Astrocyte of the spinal cord (primary cell): ENCODE data around the gene SEZ6.

Experiments used
- DNase-seq: peaks from one replicate; pipeline ENCODE4 v3.0.0; 2011; ENCODE audit warnings: low read depth, low spot score
- H3K4me3 ChIP-seq: 2 replicates; pipeline ENCODE4 v1.5.1; 2011; ENCODE audit warnings: low read depth, mild to moderate bottlenecking, low read length, moderate library complexity
- in situ Hi-C: cut with HindIII; loops from 2 replicates; pipeline ENCODE4 v1.10.0; 2017; ENCODE audit warnings: low sequenced_read_pairs
- TF ChIP-seq, protein P1 (sequence below): IDR thresholded peaks from 2 replicates; pipeline ENCODE4 v1.5.1; 2012; ENCODE audit warnings: low read depth, mild to moderate bottlenecking, low read length, inconsistent platforms

Gene SEZ6

DNA sequence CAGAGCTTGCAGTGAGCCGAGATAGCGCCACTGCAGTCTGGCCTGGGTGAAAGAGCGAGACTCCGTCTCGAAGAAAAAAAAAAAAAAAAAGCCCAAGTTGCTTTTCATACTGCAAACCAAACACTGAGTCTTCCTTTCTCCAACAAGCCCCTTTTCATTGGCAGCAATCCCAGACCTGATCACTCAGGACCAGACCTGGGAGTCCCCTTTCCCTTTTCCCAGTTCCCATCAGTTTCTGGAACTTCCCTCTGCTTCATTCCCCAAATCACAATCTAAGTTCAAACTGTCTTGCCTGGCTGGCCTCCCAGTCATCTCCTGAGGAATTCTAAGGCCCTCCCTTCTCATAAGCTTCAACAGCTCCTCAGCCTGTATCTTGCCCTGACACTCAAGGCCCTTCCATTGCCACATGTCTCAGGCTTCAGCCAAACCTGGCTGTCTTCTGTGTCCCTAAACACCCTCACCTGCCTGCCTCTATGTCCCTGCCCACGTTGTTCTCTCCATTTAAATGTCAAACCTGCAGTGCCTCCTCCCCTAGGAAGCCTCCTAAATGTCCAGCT, 42.7 kb downstream of the SEZ6 start:
- TF ChIP-seq, protein P1, sequence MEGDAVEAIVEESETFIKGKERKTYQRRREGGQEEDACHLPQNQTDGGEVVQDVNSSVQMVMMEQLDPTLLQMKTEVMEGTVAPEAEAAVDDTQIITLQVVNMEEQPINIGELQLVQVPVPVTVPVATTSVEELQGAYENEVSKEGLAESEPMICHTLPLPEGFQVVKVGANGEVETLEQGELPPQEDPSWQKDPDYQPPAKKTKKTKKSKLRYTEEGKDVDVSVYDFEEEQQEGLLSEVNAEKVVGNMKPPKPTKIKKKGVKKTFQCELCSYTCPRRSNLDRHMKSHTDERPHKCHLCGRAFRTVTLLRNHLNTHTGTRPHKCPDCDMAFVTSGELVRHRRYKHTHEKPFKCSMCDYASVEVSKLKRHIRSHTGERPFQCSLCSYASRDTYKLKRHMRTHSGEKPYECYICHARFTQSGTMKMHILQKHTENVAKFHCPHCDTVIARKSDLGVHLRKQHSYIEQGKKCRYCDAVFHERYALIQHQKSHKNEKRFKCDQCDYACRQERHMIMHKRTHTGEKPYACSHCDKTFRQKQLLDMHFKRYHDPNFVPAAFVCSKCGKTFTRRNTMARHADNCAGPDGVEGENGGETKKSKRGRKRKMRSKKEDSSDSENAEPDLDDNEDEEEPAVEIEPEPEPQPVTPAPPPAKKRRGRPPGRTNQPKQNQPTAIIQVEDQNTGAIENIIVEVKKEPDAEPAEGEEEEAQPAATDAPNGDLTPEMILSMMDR, result no peak
- in situ Hi-C loops, result no loop called here
- no peak for DNase-seq
- no peak overlapping the region for H3K4me3 ChIP-seq

DNA sequence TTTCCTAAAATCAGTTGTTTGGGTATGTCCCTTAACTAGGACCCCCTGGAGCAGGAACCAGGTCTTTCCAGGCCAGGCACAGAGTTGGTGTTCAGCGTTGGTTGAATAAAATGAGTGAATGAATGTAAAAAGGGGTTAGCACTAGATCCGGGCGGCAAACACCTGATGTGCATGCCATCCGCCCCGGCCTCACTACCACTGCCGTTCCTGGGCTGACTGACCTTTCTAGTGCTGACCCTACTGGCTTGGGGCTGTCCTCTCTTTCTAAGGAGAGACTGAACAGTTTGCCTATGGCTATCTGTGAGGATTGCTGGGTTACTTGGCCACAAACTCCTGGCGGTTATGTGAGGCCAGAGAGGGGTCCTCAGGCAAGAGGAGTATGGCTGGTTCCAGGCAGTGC, 44.4 kb downstream of the SEZ6 start:
- TF ChIP-seq, protein P1, result no peak
- DNase-seq, result no peak
- in situ Hi-C loops, result no loop called here
- H3K4me3 ChIP-seq, result no peak overlapping the region

DNA sequence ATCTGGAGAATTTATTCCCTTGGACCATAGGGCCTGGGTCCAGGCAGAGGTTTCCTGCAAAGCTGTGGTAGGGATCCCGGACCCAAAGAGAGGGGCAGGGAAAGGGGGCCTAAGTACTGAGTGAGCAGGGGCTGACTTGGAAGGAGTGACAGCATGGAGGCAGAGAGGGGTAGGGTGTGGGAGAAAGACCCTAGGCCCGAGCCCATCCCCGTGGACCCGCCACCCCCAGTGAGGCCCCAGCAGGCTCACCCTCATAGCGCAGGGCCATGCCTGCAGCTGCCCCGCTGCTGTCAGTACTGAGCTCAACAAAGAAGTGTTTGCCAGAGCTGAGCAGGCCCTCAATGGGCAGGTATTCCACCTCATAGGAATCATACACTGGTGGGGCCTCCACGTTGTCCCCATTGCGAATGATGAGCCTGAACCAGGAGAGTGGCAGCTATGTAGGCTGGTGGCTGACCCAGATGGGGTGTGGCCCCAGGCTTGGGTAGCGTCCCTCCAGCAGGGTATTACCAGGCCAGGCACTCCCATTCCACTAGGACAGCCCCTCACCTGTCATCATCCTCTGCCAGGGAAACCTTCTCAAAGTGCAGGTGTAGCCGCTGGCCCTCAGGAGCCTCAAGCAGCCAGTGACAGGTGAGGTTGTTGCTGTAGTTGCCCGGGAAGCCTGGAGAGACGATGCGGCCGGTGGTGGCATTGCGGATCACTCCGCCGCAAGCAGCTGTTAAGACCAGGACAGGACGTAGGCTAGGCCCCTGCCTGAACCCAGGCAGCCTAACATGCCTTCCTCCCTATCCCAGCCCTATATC, 45.4 kb downstream of the SEZ6 start:
- DNase-seq, result no peak
- no peak overlapping the region for H3K4me3 ChIP-seq
- TF ChIP-seq, protein P1, result no peak
- in situ Hi-C loops, result no loop called here

DNA sequence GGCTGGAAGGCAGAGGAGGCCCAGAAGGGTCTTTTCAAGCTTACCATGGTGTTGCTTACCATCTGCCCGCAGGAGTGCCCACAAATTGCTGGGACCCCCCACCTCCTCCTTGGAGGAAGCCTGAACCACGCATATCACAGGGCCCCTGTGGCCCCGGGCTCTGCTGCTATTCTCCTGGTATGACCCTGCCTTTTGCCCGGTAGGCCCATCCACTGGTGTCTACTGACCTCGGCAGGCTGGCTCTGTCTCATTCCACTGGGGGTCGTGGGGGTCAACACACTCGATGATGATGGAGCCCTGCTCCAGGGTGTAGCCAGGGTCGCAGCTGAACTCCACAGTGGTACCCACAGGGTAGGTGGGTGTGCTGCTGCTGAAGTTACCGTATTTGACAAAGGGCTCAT, 46.4 kb downstream of the SEZ6 start:
- H3K4me3 ChIP-seq, result no peak overlapping the region
- DNase-seq, result no peak
- in situ Hi-C loops, result no loop called here
- TF ChIP-seq, protein P1, result no peak

DNA sequence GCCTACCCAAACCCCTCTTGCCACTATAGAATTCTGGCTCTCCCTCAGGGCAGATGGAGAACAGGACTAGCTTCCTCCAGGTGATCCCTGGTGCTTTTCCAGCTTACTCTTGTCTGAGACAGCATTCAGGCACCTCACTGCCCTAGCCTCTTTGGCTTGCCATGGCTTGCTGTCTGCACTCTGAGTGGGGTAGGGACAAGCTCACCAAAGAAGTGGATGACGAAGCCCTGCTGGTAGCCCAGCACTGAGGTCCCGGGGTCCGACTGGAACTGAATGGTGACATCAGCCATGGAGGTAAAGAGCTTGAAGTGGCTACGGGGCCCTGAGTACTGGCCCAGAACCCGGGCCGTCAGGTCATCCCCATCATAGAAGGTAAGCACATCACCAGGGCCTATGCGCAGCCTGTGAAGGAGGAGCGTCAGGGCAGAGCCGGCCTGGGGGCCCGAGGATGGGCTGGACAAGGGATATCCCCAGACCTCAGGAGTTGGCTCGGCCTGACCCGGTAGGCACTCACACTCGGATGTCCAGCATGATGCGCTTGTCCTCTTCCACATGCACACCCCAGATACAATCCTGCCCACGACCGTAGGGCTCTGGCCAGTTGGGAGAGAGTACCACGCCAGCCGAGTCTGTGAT, 46.9 kb downstream of the SEZ6 start:
- in situ Hi-C loops, result no loop called here
- TF ChIP-seq, protein P1, result no peak
- H3K4me3 ChIP-seq, result no peak overlapping the region
- DNase-seq, result no peak

DNA sequence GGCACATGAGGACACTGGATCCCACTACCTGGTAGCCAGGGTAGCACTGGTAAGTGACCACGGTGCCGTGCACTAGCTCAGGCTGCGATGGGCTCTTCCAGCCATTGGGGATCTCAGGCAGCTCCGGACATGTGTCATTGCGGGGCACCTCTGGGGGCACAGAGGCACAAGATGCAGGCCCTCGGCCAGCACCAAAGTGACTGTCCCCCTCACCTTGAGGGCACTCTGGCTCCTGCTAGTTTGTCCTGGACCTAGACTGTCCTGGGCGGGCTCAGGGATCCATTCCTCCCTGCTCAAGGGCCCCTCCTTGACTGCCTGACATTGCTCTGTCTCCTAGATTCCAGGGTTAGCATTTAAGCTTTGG, 47.9 kb downstream of the SEZ6 start:
- TF ChIP-seq, protein P1, result no peak
- in situ Hi-C loops, result no loop called here
- H3K4me3 ChIP-seq, result no peak overlapping the region
- DNase-seq, result no peak
